Smooth muscle cell (in vitro differentiated cells): Measurements from ENCODE around the gene SRGAP1. TPM values are rescaled to one million over a fixed set of nuclear protein-coding genes. Genes with fewer than 3 reads are reported as not detected.

Experiments used
- DNase-seq: peaks from one replicate; lab custom pipeline; 2025; ENCODE audit not compliant: unreplicated experiment; lab: John Stamatoyannopoulos, UW
- H2AFZ ChIP-seq: fragments of 200-600 bp; sonication (generic); 2 replicates; pipeline ENCODE4 v1.6.0; 2016; ENCODE audit warnings: antibody characterized with exemption, low read depth, mild to moderate bottlenecking
- H3F3A ChIP-seq: fragments of 200-600 bp; sonication (generic); 2 replicates; pipeline ENCODE4 v1.6.0; 2017; ENCODE audit warnings: antibody characterized with exemption, low read depth
- H3K27ac ChIP-seq: fragments of 200-600 bp; sonication (generic); 2 replicates; pipeline ENCODE4 v1.5.1; 2016; ENCODE audit warnings: low read depth, mild to moderate bottlenecking
- H3K27me3 ChIP-seq: fragments of 200-600 bp; sonication (generic); 2 replicates; pipeline ENCODE4 v1.6.1; 2016; ENCODE audit warnings: low read depth, mild to moderate bottlenecking
- H3K36me3 ChIP-seq: fragments of 200-600 bp; sonication (generic); 2 replicates; pipeline ENCODE4 v1.5.1; 2016; ENCODE audit warnings: low read depth
- H3K4me1 ChIP-seq: fragments of 200-600 bp; sonication (generic); 2 replicates; pipeline ENCODE4 v1.5.1; 2016; ENCODE audit warnings: low read depth
- H3K4me2 ChIP-seq: fragments of 200-600 bp; sonication (generic); 2 replicates; pipeline ENCODE4 v1.6.0; 2016; ENCODE audit warnings: mild to moderate bottlenecking
- H3K4me3 ChIP-seq: fragments of 200-600 bp; sonication (generic); 2 replicates; pipeline ENCODE4 v1.5.1; 2016; ENCODE audit warnings: mild to moderate bottlenecking
- H3K79me2 ChIP-seq: fragments of 200-600 bp; sonication (generic); 2 replicates; pipeline ENCODE4 v1.6.0; 2016; ENCODE audit warnings: low read depth, mild to moderate bottlenecking
- H3K9ac ChIP-seq: fragments of 200-600 bp; sonication (generic); 2 replicates; pipeline ENCODE4 v1.6.0; 2016; ENCODE audit warnings: low read depth
- H3K9me3 ChIP-seq: fragments of 200-600 bp; sonication (generic); replicated peaks from 2 replicates; pipeline ENCODE4 v1.5.1; 2016; ENCODE audit warnings: low read depth
- H4K20me1 ChIP-seq: fragments of 200-600 bp; sonication (generic); 2 replicates; pipeline ENCODE4 v1.6.0; 2016; ENCODE audit warnings: low read depth
- CTCF ChIP-seq: fragments of 200-600 bp; sonication (generic); IDR thresholded peaks from 2 replicates; pipeline ENCODE4 v1.5.1; 2017; ENCODE audit warnings: borderline replicate concordance, mild to moderate bottlenecking, antibody characterized with exemption; ENCODE audit not compliant: insufficient read depth, poor library complexity, severe bottlenecking
- WGBS: methylation state at CpG from one replicate; pipeline ENCODE4 v1.1.7; 2016; ENCODE audit warnings: low lambda C conversion rate; 5-methylcytosine and 5-hydroxymethylcytosine counted together
- polyA plus RNA-seq: library from polyadenylated mRNA; unstranded; fragments of >200 nt; fragmentation: Nextera tagmentation; extraction: Ambion mirVana; gene quantifications from 2 replicates; pipeline ENCODE4 v1.2.1, GENCODE V29; 2016
- total RNA-seq: library from RNA; depleted of rRNA; stranded (reverse); fragments of >200 nt; gene quantifications from 2 replicates; pipeline ENCODE4 v1.2.3, GENCODE V29; 2014

Gene SRGAP1
- total and polyA plus RNA-seq, 2 experiments from 2014 or later: 4.0 to 5.9 TPM

- H3K36me3 ChIP-seq: no peaks in the 10 kb centered on the region
- H3K4me3 ChIP-seq: no peak overlapping the region
- H3K27me3 ChIP-seq: no peaks in the 10 kb centered on the region
- H3K9me3 ChIP-seq: no peaks in the 10 kb centered on the region
- no peak overlapping the region for H3K27ac ChIP-seq
- no peak for DNase-seq
- no peak overlapping the region for H2AFZ ChIP-seq
- no peak overlapping the region for H3K9ac ChIP-seq
- 96% methylated on average over 4 of the region's 4 CpGs for WGBS
- H4K20me1 ChIP-seq: no peaks in the 10 kb centered on the region
- H3K4me1 ChIP-seq: no peaks in the 10 kb centered on the region
- no peaks in the 10 kb centered on the region for H3K79me2 ChIP-seq
- TF ChIP-seq CTCF: no peak
- no peak overlapping the region for H3K4me2 ChIP-seq
- no peaks in the 10 kb centered on the region for H3F3A ChIP-seq
These were observed 248.2 kb downstream of the SRGAP1 start for GRCh38 chr12:64092507-64093196.

- H3K4me3 ChIP-seq: no peak overlapping the region
- DNase-seq: no peak
- H2AFZ ChIP-seq: no peak overlapping the region
- H3K4me2 ChIP-seq: no peak overlapping the region
- no peaks in the 10 kb centered on the region for H3K36me3 ChIP-seq
- no peaks in the 10 kb centered on the region for H3K79me2 ChIP-seq
- TF ChIP-seq CTCF: no peak
- H3K9ac ChIP-seq: no peak overlapping the region
- H4K20me1 ChIP-seq: no peaks in the 10 kb centered on the region
- H3K4me1 ChIP-seq: no peaks in the 10 kb centered on the region
- 94% methylated on average over 3 of the region's 3 CpGs for WGBS
- no peak overlapping the region for H3K27ac ChIP-seq
- H3K9me3 ChIP-seq: no peaks in the 10 kb centered on the region
- H3F3A ChIP-seq: no peaks in the 10 kb centered on the region
- no peaks in the 10 kb centered on the region for H3K27me3 ChIP-seq
These were observed 249.2 kb downstream of the SRGAP1 start for GRCh38 chr12:64093689-64094088.

- H3F3A ChIP-seq: no peaks in the 10 kb centered on the region
- H3K36me3 ChIP-seq: no peaks in the 10 kb centered on the region
- DNase-seq: no peak
- H3K27ac ChIP-seq: no peak overlapping the region
- H4K20me1 ChIP-seq: no peaks in the 10 kb centered on the region
- WGBS: 75% methylated on average over 4 of the region's 4 CpGs
- H3K4me2 ChIP-seq: no peak overlapping the region
- no peaks in the 10 kb centered on the region for H3K9me3 ChIP-seq
- H3K9ac ChIP-seq: no peak overlapping the region
- H3K4me3 ChIP-seq: no peak overlapping the region
- no peaks in the 10 kb centered on the region for H3K4me1 ChIP-seq
- no peaks in the 10 kb centered on the region for H3K79me2 ChIP-seq
- H2AFZ ChIP-seq: no peak overlapping the region
- H3K27me3 ChIP-seq: no peaks in the 10 kb centered on the region
- no peak for TF ChIP-seq CTCF
These were observed 253.0 kb downstream of the SRGAP1 start for GRCh38 chr12:64097366-64098105.
